GM12873 (cell line): ENCODE results near the gene BLOC1S6.

Experiments used
- CTCF ChIP-seq: IDR thresholded peaks from 2 replicates; pipeline ENCODE4 v1.5.1; 2012; ENCODE audit warnings: low read depth, mild to moderate bottlenecking, moderate library complexity, low read length, control low read depth; ENCODE audit not compliant: insufficient read depth; ENCODE audit errors: missing control alignments

The BLOC1S6 gene

GRCh38 chr15:45653702-45654424 is 66.7 kb downstream of the BLOC1S6 start:
- no peak for TF ChIP-seq CTCF

- TF ChIP-seq CTCF = no peak
These were observed 67.6 kb downstream of the BLOC1S6 start for GRCh38 chr15:45654749-45655148.

GRCh38 chr15:45657254-45657653 is 70.1 kb downstream of the BLOC1S6 start:
- TF ChIP-seq CTCF = no peak

GRCh38 chr15:45657764-45658545 is 70.8 kb downstream of the BLOC1S6 start:
- no peak for TF ChIP-seq CTCF
